ENCODE measurements around the gene KRTAP5-4. TPM values are rescaled to one million over a fixed set of nuclear protein-coding genes. Genes with fewer than 3 reads are reported as not detected.

KRTAP5-4 gene
- total RNA-seq, 4 donors from 2014 or later, result not detected

DNA sequence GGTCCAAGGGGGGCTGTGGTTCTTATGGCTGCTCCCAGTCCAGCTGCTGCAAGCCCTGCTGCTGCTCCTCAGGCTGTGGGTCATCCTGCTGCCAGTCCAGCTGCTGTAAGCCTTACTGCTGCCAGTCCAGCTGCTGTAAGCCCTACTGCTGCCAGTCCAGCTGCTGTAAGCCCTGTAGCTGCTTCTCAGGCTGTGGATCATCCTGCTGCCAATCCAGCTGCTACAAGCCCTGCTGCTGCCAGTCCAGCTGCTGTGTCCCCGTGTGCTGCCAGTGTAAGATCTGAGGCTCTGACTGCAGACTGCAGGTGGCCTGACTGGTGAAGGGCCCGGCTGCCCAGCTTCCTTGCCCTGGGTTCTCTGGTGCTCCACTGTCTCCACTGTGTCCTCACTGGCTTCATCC is 8.3 kb upstream of the KRTAP5-4 start:
- Histone ChIP-seq H3K27ac (no peak overlapping the region), H3K27me3 (peaks cover 74% of the 10 kb centered on the region), H3K4me1 (peaks cover 0 to 6% (median 0%) of the 10 kb centered on the region in 3 donors), H3K9me3 (no peaks in the 10 kb centered on the region), H3K36me3 (no peaks in the 10 kb centered on the region), H3K4me3 (no peak overlapping the region)
- ATAC-seq, result no peak
- WGBS, 2 donors (ENCODE audit: low coverage in 1 of 2), result no CpG with 5 or more reads among the region's 2 CpGs
- TF ChIP-seq, protein P1, sequence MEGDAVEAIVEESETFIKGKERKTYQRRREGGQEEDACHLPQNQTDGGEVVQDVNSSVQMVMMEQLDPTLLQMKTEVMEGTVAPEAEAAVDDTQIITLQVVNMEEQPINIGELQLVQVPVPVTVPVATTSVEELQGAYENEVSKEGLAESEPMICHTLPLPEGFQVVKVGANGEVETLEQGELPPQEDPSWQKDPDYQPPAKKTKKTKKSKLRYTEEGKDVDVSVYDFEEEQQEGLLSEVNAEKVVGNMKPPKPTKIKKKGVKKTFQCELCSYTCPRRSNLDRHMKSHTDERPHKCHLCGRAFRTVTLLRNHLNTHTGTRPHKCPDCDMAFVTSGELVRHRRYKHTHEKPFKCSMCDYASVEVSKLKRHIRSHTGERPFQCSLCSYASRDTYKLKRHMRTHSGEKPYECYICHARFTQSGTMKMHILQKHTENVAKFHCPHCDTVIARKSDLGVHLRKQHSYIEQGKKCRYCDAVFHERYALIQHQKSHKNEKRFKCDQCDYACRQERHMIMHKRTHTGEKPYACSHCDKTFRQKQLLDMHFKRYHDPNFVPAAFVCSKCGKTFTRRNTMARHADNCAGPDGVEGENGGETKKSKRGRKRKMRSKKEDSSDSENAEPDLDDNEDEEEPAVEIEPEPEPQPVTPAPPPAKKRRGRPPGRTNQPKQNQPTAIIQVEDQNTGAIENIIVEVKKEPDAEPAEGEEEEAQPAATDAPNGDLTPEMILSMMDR (IDR thresholded peaks at IDR 0.05), result no peak
- no peak for TF ChIP-seq POLR2AphosphoS5 (IDR thresholded peaks at IDR 0.05)
- TF ChIP-seq POLR2A (IDR thresholded peaks at IDR 0.05), result no peak
- TF ChIP-seq EP300 (IDR thresholded peaks at IDR 0.05), result no peak

DNA sequence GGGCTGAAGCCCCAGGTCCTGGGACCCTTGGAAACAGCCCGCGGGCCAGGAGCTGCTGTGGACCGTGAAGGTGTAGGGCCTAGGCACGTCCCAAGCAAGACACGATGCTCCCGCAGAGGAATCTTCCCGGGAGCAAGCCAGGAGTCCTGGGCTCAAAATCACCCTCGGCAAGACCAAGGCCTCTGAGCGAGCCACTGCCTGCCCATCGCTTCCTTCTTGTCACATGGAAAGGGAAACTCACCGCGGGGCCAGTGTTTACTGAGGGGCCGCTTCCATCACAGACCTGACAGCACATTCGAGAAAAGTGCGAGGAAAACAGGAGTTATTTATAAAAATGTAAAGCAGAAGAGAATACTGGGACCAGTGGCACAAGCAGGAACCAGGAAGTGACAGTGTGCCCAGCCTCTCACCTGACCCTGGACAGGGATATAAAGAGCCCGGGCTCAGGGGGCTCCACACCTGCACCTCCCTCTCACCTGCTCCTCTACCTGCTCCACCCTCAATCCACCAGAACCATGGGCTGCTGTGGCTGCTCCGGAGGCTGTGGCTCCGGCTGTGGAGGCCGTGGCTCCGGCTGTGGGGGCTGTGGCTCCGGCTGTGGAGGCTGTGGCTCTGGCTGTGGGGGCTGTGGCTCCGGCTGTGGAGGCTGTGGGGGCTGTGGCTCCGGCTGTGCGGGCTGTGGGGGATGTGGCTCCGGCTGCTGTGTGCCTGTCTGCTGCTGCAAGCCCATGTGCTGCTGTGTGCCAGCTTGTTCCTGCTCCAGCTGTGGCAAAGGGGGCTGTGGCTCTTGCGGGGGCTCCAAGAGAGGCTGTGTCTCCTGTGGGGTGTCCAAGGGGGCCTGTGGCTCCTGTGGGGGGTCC is 7.6 kb upstream of the KRTAP5-4 start, which contains the start of gene KRTAP5-5:
Gene KRTAP5-5, plus strand, starts transcription at position 450 of the 860 bp plus-strand sequence. Its CDS starts 66 bp downstream, at position 516.
- no peak for ATAC-seq
- peaks cover 0 to 6% (median 0%) of the 10 kb centered on the region in 3 donors for H3K4me1 ChIP-seq
- no peak within 1 kb of the TSS for H3K27ac ChIP-seq
- peaks cover 81% of the 10 kb centered on the region for H3K27me3 ChIP-seq
- no peaks in the 10 kb centered on the region for H3K9me3 ChIP-seq
- WGBS, 2 donors (ENCODE audit: low coverage in 1 of 2), result 76 to 100% methylated on average over 1 to 4 of the region's 26 CpGs
- no peak within 1 kb of the TSS for H3K4me3 ChIP-seq
- no peaks in the 10 kb centered on the region for H3K36me3 ChIP-seq
- TF ChIP-seq POLR2A (IDR thresholded peaks at IDR 0.05), result no peak
- TF ChIP-seq POLR2AphosphoS5 (IDR thresholded peaks at IDR 0.05), result no peak
- TF ChIP-seq EP300 (IDR thresholded peaks at IDR 0.05), result no peak
- TF ChIP-seq, protein P1 (IDR thresholded peaks at IDR 0.05), result no peak

DNA sequence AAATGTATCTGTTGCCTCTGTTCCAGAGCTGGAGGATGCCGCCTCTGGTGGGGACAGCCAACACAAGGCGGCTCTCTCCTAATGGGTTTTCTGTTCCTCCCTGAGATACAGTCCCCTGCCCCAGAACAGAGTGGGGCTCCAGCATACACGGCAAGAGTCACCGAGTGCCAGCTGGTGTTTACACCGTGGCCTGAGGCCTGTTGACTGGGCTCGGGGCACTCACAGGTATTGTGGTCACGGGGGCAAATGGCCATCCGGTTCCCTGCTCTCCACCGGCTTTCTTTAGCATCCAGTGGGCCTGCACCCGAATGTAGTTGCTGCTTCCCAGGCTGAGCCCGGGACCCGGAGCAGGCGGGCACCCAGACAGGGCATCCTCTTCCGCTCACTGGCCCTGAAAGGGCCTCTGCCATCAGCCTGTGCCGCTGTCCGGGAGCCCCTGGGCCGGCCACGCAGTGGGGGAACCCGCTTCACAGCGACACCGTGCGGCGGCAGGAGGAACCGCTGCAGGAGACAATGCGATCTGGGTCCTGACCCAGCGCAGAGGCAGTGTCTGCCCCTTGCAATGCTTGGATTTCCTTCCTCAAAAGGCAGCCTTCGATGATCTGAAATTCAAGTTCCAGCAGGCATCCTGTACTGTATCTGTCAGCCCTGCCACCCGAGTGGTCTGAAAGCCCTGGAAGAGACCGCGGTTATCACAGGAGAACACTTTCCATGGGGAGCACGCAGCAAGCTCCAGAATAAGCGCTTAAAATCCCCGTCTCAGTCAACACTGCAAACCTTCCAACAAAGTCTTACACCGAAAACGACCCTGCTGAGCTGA is 6.8 kb upstream of the KRTAP5-4 start:
- Histone ChIP-seq H3K4me1 (peaks cover 0 to 6% (median 0%) of the 10 kb centered on the region in 3 donors), H3K4me3 (no peak overlapping the region), H3K27ac (no peak overlapping the region), H3K27me3 (peaks cover 74% of the 10 kb centered on the region), H3K36me3 (no peaks in the 10 kb centered on the region), H3K9me3 (no peaks in the 10 kb centered on the region)
- TF ChIP-seq POLR2A (IDR thresholded peaks at IDR 0.05) (no peak), POLR2AphosphoS5 (IDR thresholded peaks at IDR 0.05) (no peak), EP300 (IDR thresholded peaks at IDR 0.05) (no peak)
- TF ChIP-seq, protein P1 (IDR thresholded peaks at IDR 0.05), result peak; percentile 66 to 91 (median 79)
- ATAC-seq, result peak; percentile 74
- 46 to 70% methylated on average over 2 to 6 of the region's 35 CpGs for WGBS, 2 donors (ENCODE audit: low coverage in 1 of 2)

DNA sequence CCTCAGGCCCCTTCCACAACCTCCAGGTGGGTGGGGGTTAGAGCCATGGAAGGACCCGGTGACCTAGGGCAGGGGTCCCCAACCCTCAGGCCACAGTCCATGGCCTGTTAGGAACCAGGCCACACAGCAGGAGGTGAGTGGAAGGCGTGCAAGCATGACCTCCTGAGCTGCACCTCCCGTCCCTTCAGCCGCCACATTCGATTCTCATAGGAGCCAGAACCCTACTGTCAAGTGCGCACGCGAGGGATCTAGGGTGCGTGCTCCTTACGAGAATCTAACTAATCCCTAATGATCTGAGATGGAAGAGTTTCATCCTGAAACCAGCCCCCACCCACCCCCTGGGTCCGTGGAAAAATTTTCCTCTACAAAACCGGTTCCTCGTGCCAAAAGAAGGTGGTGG is 3.6 kb upstream of the KRTAP5-4 start:
- no peak for TF ChIP-seq POLR2A (IDR thresholded peaks at IDR 0.05)
- TF ChIP-seq POLR2AphosphoS5 (IDR thresholded peaks at IDR 0.05), result no peak
- TF ChIP-seq EP300 (IDR thresholded peaks at IDR 0.05), result no peak
- TF ChIP-seq, protein P1 (IDR thresholded peaks at IDR 0.05), result no peak
- no peak overlapping the region for H3K27ac ChIP-seq
- no peaks in the 10 kb centered on the region for H3K36me3 ChIP-seq
- no peaks in the 10 kb centered on the region for H3K9me3 ChIP-seq
- WGBS, 2 donors (ENCODE audit: low coverage in 1 of 2), result 74 to 100% methylated on average over 1 to 9 of the region's 13 CpGs
- ATAC-seq, result no peak
- no peak overlapping the region for H3K4me3 ChIP-seq
- peaks cover 66% of the 10 kb centered on the region for H3K27me3 ChIP-seq
- peaks cover 0 to 6% (median 0%) of the 10 kb centered on the region in 3 donors for H3K4me1 ChIP-seq
